H1 (cell line): ENCODE results near the gene TAX1BP1. TPM values are rescaled to one million over a fixed set of nuclear protein-coding genes. Genes with fewer than 3 reads are reported as not detected.
A peak's percentile ranks its signal among the peaks of the same experiment; 100 is the strongest.

Experiments used
- CTCF ChIA-PET: fragments of 300-600 bp; sonication (Branson Sonifier 250); formaldehyde crosslinking; loops from one replicate; lab custom pipeline; 2021; ENCODE audit not compliant: partially characterized antibody; lab: Charles Lee
- POLR2A ChIA-PET: fragments of 300-600 bp; sonication (Branson Sonifier 250); formaldehyde crosslinking; loops from one replicate; lab custom pipeline; 2021; ENCODE audit warnings: inconsistent platforms; ENCODE audit not compliant: partially characterized antibody; lab: Charles Lee
- DNase-seq, 2 experiments: peaks; one replicate each; pipeline versions ENCODE4 v3.0.0 to v3.0.0-alpha.2; 2010 to 2022; ENCODE audit warnings: low spot score in 2 of 2, low read depth in 1 of 2, mixed read lengths in 1 of 2
- FAIRE-seq: peaks from 2 replicates; lab custom pipeline; 2011; peaks lifted over from hg19 to GRCh38; lab: Jason Lieb, UNC
- H2AFZ ChIP-seq: 2 replicates; pipeline ENCODE4 v1.8.1; 2012; ENCODE audit warnings: low read length, inconsistent platforms
- H2AK5ac ChIP-seq: 2 replicates; pipeline ENCODE4 v1.6.1; 2013; ENCODE audit warnings: low read depth, low read length
- H2BK120ac ChIP-seq: replicated peaks from 2 replicates; pipeline ENCODE3; 2013; ENCODE audit warnings: low read depth, low read length, inconsistent platforms
- H2BK12ac ChIP-seq: 2 replicates; pipeline ENCODE4 v1.6.1; 2013; ENCODE audit warnings: low read depth, low read length
- H2BK15ac ChIP-seq: 2 replicates; pipeline ENCODE4 v1.6.1; 2013; ENCODE audit warnings: low read length
- H2BK20ac ChIP-seq: 2 replicates; pipeline ENCODE4 v1.6.1; 2013; ENCODE audit warnings: low read length
- H2BK5ac ChIP-seq: 2 replicates; pipeline ENCODE4 v1.6.1; 2013; ENCODE audit warnings: low read depth, low read length
- H3K14ac ChIP-seq: 2 replicates; pipeline ENCODE4 v1.6.1; 2013; ENCODE audit warnings: inconsistent platforms; ENCODE audit not compliant: insufficient read length
- H3K18ac ChIP-seq: 2 replicates; pipeline ENCODE4 v1.6.1; 2013; ENCODE audit warnings: low read length; ENCODE audit errors: extremely low read depth
- H3K23ac ChIP-seq: 2 replicates; pipeline ENCODE4 v1.6.1; 2013; ENCODE audit warnings: inconsistent platforms; ENCODE audit not compliant: insufficient read length
- H3K23me2 ChIP-seq: 2 replicates; pipeline ENCODE4 v1.6.1; 2013; ENCODE audit warnings: low read depth, low read length
- H3K27ac ChIP-seq: 2 replicates; pipeline ENCODE4 v1.6.1; 2011; ENCODE audit warnings: low read depth, low read length, inconsistent platforms
- H3K27me3 ChIP-seq, 4 experiments: replicated peaks in 1 of 4; 1 replicate in 1 of 4; 2 replicates in 3 of 4; pipeline versions ENCODE4 v1.6.1 to v1.8.1; 2011 to 2013; ENCODE audit warnings: low read length in 3 of 4, mild to moderate bottlenecking in 3 of 4, inconsistent platforms in 2 of 4, mixed read lengths in 2 of 4, moderate library complexity in 1 of 4; ENCODE audit not compliant: control insufficient read depth in 3 of 4, insufficient read depth in 3 of 4; ENCODE audit errors: extremely low read depth in 1 of 4
- H3K36me3 ChIP-seq, 4 experiments: 2 replicates each; pipeline versions ENCODE4 v1.6.1 to v1.8.1; 2011 to 2013; ENCODE audit warnings: mild to moderate bottlenecking in 4 of 4, low read length in 3 of 4, moderate library complexity in 2 of 4, control low read depth in 1 of 4, inconsistent platforms in 1 of 4; ENCODE audit not compliant: insufficient read depth in 4 of 4, control insufficient read depth in 2 of 4
- H3K4ac ChIP-seq: replicated peaks from 2 replicates; pipeline ENCODE3; 2013; ENCODE audit warnings: low read length, low read depth, mixed read lengths, inconsistent platforms; ENCODE audit not compliant: insufficient read length
- H3K4me1 ChIP-seq, 4 experiments: replicated peaks in 1 of 4; 1 replicate in 1 of 4; 2 replicates in 3 of 4; pipeline versions ENCODE4 v1.6.1 to v1.8.1; 2011 to 2013; ENCODE audit warnings: low read length in 3 of 4, inconsistent platforms in 2 of 4, mixed read lengths in 1 of 4; ENCODE audit not compliant: insufficient read depth in 4 of 4, control insufficient read depth in 3 of 4
- H3K4me2 ChIP-seq, 2 experiments: 2 replicates each; pipeline versions ENCODE4 v1.6.1 to v1.8.1; 2011 to 2013; ENCODE audit warnings: low read depth in 2 of 2, low read length in 2 of 2, control low read depth in 1 of 2, inconsistent platforms in 1 of 2, mild to moderate bottlenecking in 1 of 2; ENCODE audit not compliant: insufficient read depth in 1 of 2
- H3K4me3 ChIP-seq, 4 experiments: fragments of 200-600, 300-600 bp in 1 of 4; sonication (generic), shearing (Covaris generic), sonication (Bioruptor Twin) in 1 of 4; 2 replicates each; pipeline versions ENCODE4 v1.5.1 to v1.8.1; 2011 to 2016; ENCODE audit warnings: low read length in 4 of 4, low read depth in 3 of 4, control low read depth in 2 of 4, inconsistent platforms in 2 of 4, mild to moderate bottlenecking in 2 of 4, mixed read lengths in 1 of 4, moderate library complexity in 1 of 4; ENCODE audit not compliant: insufficient read depth in 2 of 4; ENCODE audit errors: extremely low read depth in 1 of 4
- H3K56ac ChIP-seq: replicated peaks from 2 replicates; pipeline ENCODE3; 2013; ENCODE audit warnings: low read depth, mild to moderate bottlenecking, mixed read lengths, low read length, inconsistent platforms; ENCODE audit not compliant: insufficient read length
- H3K79me1 ChIP-seq: 2 replicates; pipeline ENCODE4 v1.6.1; 2013; ENCODE audit warnings: low read depth, low read length, control low read depth
- H3K79me2 ChIP-seq, 2 experiments: 2 replicates each; pipeline versions ENCODE4 v1.6.1 to v1.8.1; 2012 to 2013; ENCODE audit warnings: low read length in 2 of 2, mild to moderate bottlenecking in 2 of 2, inconsistent platforms in 1 of 2; ENCODE audit not compliant: insufficient read depth in 2 of 2, control insufficient read depth in 1 of 2
- H3K9ac ChIP-seq, 4 experiments: replicated peaks in 1 of 4; 1 replicate in 1 of 4; 2 replicates in 3 of 4; pipeline versions ENCODE4 v1.6.1 to v1.8.1; 2011 to 2013; ENCODE audit warnings: low read depth in 3 of 4, low read length in 3 of 4, control low read depth in 2 of 4, mild to moderate bottlenecking in 2 of 4, moderate library complexity in 2 of 4, inconsistent platforms in 1 of 4; ENCODE audit errors: extremely low read depth in 1 of 4
- H3K9me3 ChIP-seq, 2 experiments: 2 replicates each; pipeline versions ENCODE4 v1.6.1 to v1.8.1; 2012 to 2013; ENCODE audit warnings: mild to moderate bottlenecking in 2 of 2, moderate library complexity in 2 of 2, control low read depth in 1 of 2, inconsistent platforms in 1 of 2, low read depth in 1 of 2, low read length in 1 of 2, mixed read lengths in 1 of 2; ENCODE audit not compliant: insufficient read depth in 2 of 2
- H4K20me1 ChIP-seq, 2 experiments: replicated peaks in 1 of 2; 2 replicates each; pipeline versions ENCODE3 to v1.8.1; 2011 to 2013; ENCODE audit warnings: inconsistent platforms in 2 of 2, low read length in 2 of 2, mild to moderate bottlenecking in 1 of 2; ENCODE audit not compliant: insufficient read depth in 2 of 2, control insufficient read depth in 1 of 2
- H4K5ac ChIP-seq: 2 replicates; pipeline ENCODE4 v1.6.1; 2013; ENCODE audit warnings: low read length, low read depth, mixed read lengths, inconsistent platforms; ENCODE audit not compliant: insufficient read length
- H4K8ac ChIP-seq: 2 replicates; pipeline ENCODE4 v1.8.0; 2013; ENCODE audit warnings: mild to moderate bottlenecking, moderate library complexity, low read length, inconsistent platforms; ENCODE audit not compliant: insufficient read depth; ENCODE audit errors: extremely low read depth
- H4K91ac ChIP-seq: replicated peaks from 2 replicates; pipeline ENCODE3; 2013; ENCODE audit warnings: low read length, mixed read lengths, inconsistent platforms; ENCODE audit not compliant: insufficient read length
- RAD21 ChIP-seq, 2 experiments: IDR thresholded peaks in 1 of 2; conservative IDR thresholded peaks in 1 of 2; 2 replicates each; pipeline ENCODE4 v1.6.1; 2011; ENCODE audit warnings: low read depth in 2 of 2, low read length in 2 of 2, improper control_type of control experiment in 1 of 2, inconsistent platforms in 1 of 2, mild to moderate bottlenecking in 1 of 2, moderate library complexity in 1 of 2
- WGBS, 2 experiments: shearing (Covaris generic) in 1 of 2; methylation state at CpG; one replicate each; pipeline versions ENCODE4 v1.1.6 to v1.1.7; 2013 to 2015; ENCODE audit warnings: low lambda C conversion rate in 2 of 2, mixed read lengths in 2 of 2, inconsistent platforms in 1 of 2, low coverage in 1 of 2, missing lambda C conversion rate in 1 of 2; ENCODE audit not compliant: insufficient replicate concordance in 2 of 2, insufficient coverage in 1 of 2, insufficient read length in 1 of 2; ENCODE audit errors: extremely low coverage in 1 of 2, missing lambda C conversion rate in 1 of 2; 5-methylcytosine and 5-hydroxymethylcytosine counted together
- polyA plus RNA-seq, 7 experiments: library from polyadenylated mRNA; depleted of rRNA in 3 of 7; stranded (reverse) in 5 of 7; unstranded in 2 of 7; fragments of >200 nt in 5 of 7; fragments of 200-250 nt in 2 of 7; gene quantifications; 1 replicate in 5 of 7; 2 replicates in 1 of 7; 4 replicates in 1 of 7; pipeline versions ENCODE4 v1.2.1 to v1.2.3, GENCODE V29; 2011 to 2013; ENCODE audit warnings: missing spikeins in 2 of 7, mixed read lengths in 2 of 7
- total RNA-seq: library from RNA; stranded (reverse); fragmentation: NEBNext Ultra II Directional; extraction: Animal tissue kit (Norgen Biotek cat#: 25700); gene quantifications from 2 replicates; pipeline ENCODE4 v1.2.1, GENCODE V29; 2021
- TF ChIP-seq, protein P1 (sequence below): IDR thresholded peaks from 2 replicates; pipeline ENCODE4 v1.6.1; 2012; ENCODE audit warnings: inconsistent platforms

Gene TAX1BP1
- total and polyA plus RNA-seq, 2 of the 8 experiments (the other 6 are each of a cell fraction or from before 2014, with no cell fraction given): 56.0 to 62.7 TPM

DNA sequence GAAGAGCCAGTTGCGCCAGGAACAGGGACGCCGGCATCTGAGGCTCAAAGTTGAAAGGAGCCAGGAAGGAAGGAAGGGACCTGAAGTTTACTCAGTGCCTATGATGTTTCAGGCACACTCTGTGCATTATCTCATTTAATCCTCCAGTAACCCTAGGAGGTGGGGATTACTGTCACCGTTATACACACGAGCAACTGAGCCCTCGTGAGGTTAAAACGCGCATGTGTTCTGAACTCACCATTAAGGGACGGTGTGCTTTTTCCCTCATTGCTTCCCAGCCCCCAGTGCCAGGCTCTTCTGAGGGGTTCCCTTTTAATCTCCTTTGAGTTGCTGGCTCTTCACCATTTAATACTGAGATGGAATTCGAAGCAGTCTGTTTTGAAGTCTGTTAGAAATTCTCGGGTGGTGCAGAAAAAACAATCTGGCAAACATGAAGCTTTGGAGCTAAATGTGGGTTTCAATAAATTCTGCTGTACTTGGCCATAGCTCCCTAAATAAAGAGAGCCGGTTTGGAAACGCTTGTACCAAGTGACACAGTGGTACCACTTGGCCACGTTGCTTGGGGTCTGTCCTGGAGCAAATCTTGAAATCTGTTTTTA lies 102.2 kb downstream of the TAX1BP1 start:
- no peaks in the 10 kb centered on the region for H3K79me2 ChIP-seq
- CTCF ChIA-PET: interaction anchor here (0.9 to 1.2 kb wide), 4 partner anchors 12 to 86 kb away, joined by 3 read pairs; no protein-coding TSS in a partner anchor
- no peaks in the 10 kb centered on the region for H3K79me1 ChIP-seq
- no peak overlapping the region for H3K14ac ChIP-seq
- no peak overlapping the region for H4K8ac ChIP-seq
- H3K56ac ChIP-seq: no peak overlapping the region
- no peaks in the 10 kb centered on the region for H3K23me2 ChIP-seq
- peak overlapping the region; percentile 19; the same call in 1 of the 2 replicates for H3K18ac ChIP-seq
- FAIRE-seq (peak; percentile 19), DNase-seq (no peak)
- H2BK120ac ChIP-seq: no peak overlapping the region
- WGBS, 2 experiments: 76% methylated on average over 14 of the region's 14 CpGs; no CpG with 5 or more reads in 1 of the 2 experiments
- H4K5ac ChIP-seq: no peak overlapping the region
- H2AFZ ChIP-seq: no peak overlapping the region
- no peak overlapping the region for H3K9ac ChIP-seq
- no peak overlapping the region for H3K23ac ChIP-seq
- POLR2A ChIA-PET: no interaction called here
- TF ChIP-seq RAD21 (IDR thresholded peaks at IDR 0.05 in 1 of 2, conservative IDR thresholded peaks at IDR 0.05 in 1 of 2; ENCODE audit: low read depth in 2 of 2, low read length in 2 of 2): peak in 1 of 2 experiments; percentile 11; a peak in 1 of 4 replicates
- TF ChIP-seq, protein P1, sequence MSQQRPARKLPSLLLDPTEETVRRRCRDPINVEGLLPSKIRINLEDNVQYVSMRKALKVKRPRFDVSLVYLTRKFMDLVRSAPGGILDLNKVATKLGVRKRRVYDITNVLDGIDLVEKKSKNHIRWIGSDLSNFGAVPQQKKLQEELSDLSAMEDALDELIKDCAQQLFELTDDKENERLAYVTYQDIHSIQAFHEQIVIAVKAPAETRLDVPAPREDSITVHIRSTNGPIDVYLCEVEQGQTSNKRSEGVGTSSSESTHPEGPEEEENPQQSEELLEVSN: no peak
- no peaks in the 10 kb centered on the region for H3K36me3 ChIP-seq
- no peak overlapping the region for H2BK12ac ChIP-seq
- no peak overlapping the region for H3K4ac ChIP-seq
- no peak overlapping the region for H2AK5ac ChIP-seq
- no peak overlapping the region for H3K27ac ChIP-seq
- no peak overlapping the region for H2BK20ac ChIP-seq
- H3K4me3 ChIP-seq: no peak overlapping the region
- H3K4me1 ChIP-seq: peaks cover 0 to 4% (median 1%) of the 10 kb centered on the region in 4 experiments; a peak in 2 of 7 replicates
- H2BK5ac ChIP-seq: no peak overlapping the region
- H3K9me3 ChIP-seq: no peaks in the 10 kb centered on the region
- H4K20me1 ChIP-seq: no peaks in the 10 kb centered on the region
- no peak overlapping the region for H2BK15ac ChIP-seq
- no peak overlapping the region for H4K91ac ChIP-seq
- no peak overlapping the region for H3K4me2 ChIP-seq
- H3K27me3 ChIP-seq: no peaks in the 10 kb centered on the region
